SW 1271 (cell line): ENCODE data around the gene FBXW9.
A peak's percentile ranks its signal among the peaks of the same experiment; 100 is the strongest.
"Not testable (repeated sequence)": the region's sequence is repeated elsewhere in the genome, so short reads cannot be mapped to it uniquely, and the experiment has no call there.

Experiments
- DNase-seq, 2 experiments: peaks; one replicate each; lab custom pipeline; 2025; lab: John Stamatoyannopoulos, UW

Gene FBXW9

DNA sequence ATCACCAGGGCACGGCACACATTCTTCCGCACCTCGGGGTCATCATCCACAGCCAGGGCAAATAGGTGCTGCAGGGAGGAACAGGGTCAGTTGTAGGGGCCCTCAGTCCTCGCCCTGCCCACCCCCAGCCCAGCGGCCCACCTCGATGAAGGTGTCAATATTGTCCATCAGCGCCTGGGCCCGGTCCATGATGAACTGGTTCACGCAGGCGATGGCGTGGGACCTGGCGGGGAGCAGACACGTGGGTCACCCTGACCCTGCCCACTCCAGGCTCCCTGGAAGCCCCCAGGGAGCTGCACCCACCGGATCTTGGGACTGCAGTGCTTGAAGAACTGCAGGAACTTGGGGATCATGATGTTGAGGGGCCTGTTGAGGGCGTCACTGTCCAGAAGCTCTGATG lies 18.7 kb upstream of the FBXW9 start:
- no peak for DNase-seq

DNA sequence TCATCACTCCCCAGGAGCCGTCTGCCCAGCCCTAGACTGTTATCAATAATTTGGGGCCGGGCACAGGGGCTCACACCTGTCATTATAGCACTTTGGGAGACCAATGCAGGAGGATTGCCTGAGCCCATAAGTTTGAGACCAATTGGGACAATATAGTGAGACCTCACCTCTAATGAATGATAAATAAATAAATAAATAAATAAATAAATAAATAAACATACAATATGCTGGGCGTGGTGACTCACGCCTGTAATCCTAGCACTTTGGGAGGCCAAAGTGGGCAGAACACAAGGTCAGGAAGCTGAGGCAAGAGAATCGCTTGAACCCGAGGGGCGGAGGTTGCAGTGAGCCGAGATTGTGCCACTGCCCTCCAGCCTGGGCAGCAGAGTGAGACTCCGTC lies 16.9 kb upstream of the FBXW9 start:
- DNase-seq, result not testable (repeated sequence)

DNA sequence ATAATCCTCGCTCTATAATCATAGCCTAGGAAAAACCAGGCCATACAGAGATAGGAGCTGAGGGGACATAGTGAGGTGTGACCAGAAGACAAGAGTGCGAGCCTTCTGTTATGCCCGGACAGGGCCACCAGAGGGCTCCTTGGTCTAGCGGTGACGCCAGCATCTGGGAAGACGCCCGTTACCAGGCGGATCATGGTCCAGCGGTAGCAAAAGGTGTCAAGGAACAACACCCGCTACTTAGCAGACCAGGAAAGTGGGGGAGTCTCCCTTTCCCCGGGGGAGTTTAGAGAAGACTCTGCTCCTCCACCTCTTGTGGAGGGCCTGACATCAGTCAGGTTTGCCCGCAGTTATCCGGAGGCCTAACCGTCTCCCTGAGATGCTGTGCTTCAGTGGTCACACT lies 15.6 kb upstream of the FBXW9 start:
- DNase-seq, result not testable (repeated sequence)

DNA sequence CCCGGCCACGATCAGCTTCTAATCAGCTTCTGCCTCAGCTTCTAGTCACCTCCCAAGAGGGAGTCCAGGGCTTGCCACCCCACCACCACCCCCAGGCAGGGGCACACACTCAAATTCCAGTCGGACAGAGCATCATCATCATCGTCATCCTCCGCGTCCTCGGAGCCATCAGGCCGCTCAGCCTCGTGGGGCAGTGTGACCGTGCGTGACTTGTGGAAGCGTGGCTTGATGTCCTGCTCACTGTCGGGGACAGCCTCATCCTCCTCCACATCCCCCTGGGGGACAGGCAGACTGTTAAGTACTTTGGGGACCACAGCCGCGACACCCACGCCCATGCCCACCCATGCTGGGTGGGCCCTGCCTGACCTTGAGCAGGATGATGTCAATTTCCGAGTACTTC lies 14.8 kb upstream of the FBXW9 start:
- no peak for DNase-seq

DNA sequence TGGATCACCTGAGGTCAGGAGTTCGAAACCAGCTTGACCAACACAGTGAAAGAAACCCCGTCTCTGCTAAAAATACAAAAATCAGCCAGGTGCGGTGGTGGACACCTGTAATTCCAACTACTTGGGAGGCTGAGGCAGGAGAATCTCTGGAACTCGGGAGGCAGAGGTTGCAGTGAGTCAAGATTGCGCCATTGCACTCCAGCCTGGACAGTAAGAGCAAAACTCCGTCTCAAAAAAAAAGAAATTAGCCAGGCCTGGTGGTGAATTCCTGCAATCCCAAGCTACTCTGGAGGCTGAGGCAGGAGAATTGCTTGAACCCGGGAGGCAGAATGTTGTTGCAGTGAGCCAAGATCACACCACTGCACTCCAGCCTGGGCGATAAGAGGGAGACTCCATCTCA lies 12.2 kb upstream of the FBXW9 start:
- no peak for DNase-seq

DNA sequence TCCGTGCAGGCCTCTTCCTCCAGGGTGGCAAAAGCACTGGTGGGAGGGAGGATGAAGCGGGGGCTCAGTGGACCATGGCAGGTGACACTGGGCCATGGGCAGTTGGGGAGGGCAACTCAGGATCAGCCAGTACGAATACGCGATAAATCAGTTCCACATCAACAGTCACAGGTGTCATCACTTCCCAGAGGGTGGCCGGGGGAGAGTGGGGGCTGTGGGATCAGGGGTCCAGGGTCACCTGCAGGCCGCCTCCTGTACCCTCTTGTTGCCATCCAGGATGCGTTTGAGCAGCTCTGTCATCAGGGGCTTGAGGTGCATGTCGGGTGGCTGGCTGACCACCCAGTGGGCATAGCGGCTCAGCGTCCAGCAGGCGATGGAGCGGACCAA lies 9.9 kb upstream of the FBXW9 start:
- DNase-seq, result no peak

DNA sequence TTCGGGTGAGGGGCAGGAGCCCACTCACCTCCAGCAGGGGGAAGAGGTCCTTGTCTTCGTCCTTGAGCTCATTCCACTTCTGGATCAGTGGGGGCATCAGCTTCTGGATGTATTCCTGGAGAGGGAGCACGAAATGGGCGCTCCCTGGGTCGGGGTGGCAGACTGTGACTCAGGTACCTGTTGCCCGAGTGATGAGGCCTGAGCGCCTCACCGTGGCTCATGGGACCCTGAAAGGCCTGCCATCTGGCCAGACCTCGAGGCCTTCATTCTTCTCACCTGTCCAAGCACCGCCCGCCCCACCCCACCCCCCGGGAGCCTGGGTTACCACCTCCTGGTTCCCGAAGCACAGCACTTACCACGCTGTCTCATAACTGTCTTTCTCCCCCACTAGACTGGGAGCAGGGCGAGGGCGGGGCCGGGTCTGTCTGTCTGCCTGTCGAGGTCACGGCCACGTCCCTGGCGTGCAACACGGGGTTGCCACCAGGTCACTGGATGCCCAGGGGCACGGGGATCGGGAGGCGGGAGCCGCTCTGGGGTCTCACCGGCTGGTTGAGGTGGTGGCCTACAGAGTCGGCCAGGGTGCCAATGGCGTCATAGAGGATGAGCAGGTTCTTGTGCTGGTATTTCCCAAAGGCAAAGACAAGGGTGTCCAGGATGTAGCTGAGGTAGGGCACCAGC lies 9.4 kb upstream of the FBXW9 start:
- DNase-seq, result no peak

DNA sequence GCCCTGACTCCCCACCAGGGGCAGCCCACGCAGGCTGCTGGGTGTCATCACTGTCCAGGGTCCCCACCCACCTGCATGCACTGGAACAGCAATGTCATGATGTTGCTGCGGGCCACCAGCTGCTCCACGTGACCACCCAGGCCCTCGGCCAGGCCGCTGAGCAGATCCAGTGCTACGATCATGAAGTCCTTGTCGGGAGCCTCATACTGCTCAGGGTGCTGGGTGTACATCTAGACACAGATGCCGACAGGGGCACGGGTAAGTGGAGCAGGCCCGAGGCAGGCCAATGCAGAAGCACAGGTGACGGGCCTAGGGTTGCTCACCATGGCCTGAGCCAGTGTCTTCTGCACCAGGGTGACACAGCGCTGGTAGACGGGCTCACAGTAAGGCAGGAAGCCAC lies 8.7 kb upstream of the FBXW9 start:
- DNase-seq, result no peak

DNA sequence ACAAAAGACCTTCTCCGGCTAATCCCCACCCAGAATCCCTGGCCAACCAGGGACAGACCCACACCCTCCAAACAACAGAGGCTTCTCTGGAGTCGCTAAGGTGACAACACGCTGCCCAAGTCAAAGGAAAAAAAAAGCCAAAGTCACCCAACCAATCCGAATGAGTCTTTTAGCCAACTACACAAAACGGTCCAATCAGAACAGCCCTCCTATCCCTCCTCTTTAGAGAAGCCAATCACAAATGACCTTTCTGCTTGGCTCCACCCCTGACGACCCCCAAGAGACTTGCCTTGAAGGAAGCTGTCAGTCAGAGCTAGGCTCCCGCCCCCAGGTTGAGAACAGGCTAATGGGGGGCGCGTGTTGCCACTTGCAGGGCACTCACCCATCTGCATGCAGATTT lies 6.6 kb upstream of the FBXW9 start:
- DNase-seq, result peak in 1 of 2 experiments; percentile 44

DNA sequence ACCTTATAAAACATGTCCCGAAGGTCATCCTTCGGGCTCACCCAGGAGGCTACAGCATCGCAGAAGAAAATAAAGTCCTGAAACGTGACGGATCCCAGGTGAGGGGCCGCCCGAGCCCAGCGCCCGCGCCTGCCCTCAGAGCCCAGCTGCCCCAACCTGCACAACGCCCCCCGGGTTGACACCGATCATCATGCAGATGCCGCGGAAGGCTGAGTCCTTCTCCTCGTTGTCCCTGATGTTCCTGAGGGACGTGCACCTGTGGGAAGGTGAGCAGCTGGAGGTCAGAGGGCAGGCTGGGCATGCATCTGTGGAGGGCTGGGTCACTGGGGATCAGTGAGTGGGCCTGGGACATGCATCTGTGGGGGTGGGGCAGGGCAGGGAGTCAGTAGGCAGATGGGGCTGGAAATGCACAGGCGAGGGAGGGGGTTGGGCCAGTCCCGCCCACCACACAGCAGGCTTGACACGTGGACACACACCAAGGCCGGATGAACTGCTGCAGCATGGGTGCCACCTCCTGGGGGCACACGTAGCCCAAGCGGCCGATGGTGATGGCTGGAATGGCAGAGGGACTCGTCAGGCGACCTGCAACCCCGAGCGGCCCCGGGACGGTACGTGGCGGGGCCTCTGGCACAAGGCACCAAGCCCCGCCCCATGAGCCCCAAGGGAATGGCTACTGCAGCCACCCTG lies 5.3 kb upstream of the FBXW9 start:
- DNase-seq, result no peak

DNA sequence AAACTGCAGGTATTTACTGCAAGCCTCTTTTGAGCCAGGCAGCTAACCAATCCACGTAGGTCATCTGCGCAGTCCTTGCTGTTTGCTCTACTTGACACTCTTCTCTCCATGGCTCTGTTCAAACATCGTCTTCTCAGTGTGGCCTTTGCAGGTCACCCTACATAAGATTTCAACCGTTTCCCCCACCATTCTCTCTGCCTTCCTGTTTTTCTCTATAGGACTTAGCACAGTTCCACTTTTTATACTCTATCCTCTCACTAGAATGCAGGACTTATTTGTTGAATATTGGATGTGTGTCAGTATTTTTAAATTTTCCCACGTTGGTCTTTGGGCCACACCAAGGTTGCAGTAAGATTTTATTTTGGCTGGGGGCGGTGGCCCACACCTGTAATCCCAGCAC lies 1.7 kb upstream of the FBXW9 start:
- DNase-seq, result no peak

DNA sequence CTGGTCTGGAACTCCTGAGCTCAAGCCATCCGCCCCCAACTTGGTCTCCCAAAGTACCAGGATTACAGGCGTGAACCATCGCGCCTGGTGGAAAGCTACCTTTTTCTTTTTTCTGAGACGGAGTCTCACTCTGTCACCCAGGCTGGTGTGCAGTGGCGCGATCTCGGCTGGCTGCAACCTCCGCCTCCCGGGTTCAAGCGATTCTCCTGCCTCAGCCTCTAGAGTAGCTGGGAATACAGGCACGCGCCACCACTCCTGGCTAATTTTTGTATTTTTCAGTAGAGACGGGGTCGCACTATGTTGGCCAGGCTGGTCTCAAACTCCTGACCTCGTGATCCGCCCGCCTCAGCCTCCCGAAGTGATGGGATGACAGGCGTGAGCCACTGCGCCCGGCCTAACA lies 994 bp upstream of the FBXW9 start:
- DNase-seq, result not testable (repeated sequence)

DNA sequence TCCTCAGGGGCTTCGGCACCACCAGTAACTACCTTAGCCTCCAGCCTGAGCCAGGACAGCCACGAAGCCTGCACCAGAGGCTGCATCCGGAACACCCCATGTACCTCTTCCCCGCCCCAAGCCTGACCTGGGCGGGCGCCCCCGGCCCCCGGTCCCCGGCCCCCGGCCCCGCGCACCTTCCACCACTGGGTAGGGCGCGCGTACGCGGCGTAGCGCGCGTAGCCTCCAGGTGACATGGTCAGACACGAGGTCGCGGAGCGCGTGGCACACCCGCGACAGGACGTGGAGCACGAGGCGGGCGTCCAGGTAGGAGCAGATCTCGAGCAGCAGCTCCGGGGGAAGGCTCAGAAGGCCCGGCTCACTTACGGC lies 450 bp downstream of the FBXW9 start:
- DNase-seq, result no peak

DNA sequence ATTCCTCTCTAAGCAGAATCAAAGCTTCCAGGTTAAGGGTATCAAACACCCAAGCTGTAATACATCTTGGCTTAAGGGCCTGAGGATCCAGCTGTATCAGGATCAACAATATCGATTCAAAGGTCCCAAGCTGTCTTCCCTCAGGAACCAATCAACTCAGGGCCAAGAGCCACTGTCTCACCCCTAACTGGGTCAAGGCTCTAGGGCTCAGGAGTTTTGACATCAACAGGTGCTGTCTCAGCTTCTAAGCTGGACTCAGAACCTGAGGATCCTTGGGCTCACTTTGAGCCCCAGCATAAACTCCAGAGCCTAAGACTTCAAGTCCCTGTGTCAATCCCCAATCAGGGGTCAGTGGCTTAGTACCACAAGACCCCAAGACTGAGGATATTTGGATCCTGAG lies 917 bp downstream of the FBXW9 start:
- no peak for DNase-seq

DNA sequence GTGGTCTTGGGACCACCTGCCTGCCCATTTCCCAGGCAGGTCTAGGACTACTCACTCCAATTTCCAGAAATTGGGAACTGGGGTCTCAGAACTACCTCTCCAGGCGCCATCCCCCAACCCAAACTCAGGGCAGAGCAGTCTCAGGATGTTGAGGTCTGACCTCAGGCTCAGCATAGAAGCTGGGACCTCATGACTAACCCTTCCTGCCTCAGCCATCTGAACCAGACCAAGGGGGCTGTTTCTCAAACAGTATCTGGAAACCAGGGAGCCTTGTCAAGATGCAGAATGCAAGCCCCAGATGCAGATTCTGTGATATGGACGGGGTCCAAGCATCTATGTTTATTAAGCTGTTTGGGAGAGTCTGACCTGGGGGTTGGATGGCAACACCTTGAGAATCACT lies 1.3 kb downstream of the FBXW9 start:
- no peak for DNase-seq

DNA sequence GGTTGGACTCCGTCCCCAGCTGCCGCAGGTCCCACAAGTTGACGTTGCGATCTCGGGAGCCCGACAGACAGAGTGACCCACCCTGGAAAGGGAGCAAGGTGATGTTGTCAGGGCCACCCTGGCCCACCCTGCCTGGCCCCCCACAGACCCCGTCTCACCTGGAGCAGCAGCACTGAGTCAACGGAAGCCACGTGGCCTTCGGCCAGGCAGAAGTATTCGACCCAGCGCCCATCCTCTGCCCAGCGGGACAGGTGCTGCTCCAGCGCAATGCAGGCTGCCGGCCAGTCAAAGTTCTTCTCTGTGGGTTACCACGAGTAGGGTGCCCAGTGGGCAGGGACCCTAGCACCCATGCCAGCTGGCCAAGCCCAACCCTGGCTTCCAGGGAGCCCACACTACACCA lies 1.8 kb downstream of the FBXW9 start:
- no peak for DNase-seq

DNA sequence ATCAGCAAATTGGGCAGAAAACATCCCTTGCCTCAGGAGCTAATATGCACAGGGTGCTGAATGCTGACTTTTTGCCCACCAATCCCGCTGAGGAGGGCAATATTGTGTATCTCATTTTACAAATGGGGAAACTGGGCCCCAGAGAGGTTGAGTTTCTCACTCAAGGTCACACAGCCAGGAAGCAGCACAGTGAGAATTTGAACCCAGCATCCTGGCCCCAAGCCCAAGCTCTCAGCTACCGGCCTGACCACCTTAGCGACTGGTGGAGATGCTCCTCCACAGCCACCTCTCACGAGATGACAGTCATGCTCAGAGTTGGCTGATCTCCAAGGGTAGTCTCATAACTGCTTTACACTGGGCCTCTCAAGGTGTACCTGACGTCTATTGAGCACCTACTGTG lies 3.5 kb downstream of the FBXW9 start:
- no peak for DNase-seq

DNA sequence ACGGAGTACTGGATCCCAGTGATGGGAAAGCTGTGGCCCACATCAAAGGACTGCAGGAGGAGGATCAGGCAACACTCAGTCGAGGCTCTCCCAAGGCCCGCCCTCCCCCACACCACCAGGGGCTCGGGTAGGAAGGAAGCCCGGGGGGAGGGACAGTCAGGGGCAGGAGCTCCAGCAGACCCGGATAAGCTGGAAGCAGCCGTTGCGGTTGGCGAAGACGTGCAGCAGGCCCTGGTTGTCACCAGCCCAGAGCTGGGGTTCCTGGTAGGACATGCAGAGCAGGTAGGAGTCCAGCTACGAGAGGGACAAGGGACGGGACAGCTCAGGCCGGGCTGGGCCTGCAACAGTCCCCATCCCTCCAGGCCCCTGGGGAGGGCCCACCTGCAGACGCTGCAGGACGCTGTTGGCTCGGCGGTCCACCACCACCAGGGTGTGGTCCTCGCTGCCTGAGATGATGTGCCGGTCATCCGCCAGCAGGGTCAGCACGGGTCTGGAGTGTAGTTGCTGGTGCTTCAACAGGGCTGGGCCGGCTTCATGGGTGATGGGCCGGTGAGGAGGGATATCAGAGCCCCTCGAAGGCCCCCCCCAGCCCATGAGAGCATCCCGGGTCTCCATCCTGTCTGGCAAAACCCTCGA lies 6.7 kb downstream of the FBXW9 start:
- DNase-seq, result no peak

DNA sequence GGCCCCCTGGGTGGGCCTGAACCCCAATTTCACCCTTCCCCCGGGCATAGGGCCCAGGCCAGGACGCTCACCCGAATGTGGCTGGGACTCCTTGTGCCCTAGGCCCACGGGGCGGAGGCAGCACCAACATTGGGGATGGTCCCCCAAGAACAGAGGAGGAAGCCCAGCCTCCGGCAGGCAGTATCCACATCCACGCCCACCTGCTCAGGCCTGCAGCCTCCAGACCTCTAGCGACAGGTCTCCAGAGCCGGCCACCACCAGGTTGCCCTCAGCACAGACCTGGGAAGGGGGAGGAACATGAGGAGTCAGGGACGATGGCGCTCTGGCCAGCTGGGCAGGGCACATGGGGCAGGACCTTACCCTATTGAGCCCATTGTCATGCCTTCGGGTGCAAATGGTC lies 7.4 kb downstream of the FBXW9 start:
- no peak for DNase-seq

DNA sequence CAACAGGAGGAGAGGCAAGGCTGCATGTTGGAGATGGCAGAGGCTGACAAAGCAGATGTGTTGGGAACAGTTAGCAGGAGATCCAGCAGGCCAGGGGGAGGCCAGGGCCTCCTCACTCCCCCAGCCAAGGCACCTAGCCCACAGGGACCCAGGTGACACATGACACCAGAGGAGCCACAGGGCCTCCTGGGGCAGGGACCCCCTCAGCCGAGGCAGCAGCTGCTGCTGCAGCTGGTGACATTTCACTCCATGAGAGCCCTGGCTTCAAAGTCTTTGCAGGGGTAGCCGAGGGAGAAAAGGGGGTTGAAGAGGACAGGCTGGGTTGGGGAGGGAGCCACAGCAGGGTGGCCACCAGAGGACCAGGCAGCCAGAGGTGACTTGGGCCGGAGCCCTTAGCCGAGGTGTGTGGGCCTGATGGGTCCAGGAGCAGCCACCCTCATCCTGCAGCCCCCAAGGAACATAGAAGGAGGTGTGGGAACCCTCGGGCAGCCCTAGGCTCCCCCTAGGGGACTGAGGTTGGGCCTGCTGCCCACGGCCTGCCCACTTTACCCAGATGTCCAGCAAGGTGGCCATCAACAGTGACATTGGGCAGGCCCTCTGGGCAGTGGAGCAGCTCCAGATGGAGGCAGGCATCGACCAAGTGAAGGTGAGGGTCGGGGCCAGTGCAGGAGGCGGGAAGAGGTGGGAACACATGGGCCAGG lies 8.8 kb downstream of the FBXW9 start, which contains the start of gene GNG14:
Gene GNG14, plus strand, starts transcription at position 503 of the 701 bp plus-strand sequence. Its CDS starts 51 bp downstream, at position 554.
- no peak for DNase-seq

DNA sequence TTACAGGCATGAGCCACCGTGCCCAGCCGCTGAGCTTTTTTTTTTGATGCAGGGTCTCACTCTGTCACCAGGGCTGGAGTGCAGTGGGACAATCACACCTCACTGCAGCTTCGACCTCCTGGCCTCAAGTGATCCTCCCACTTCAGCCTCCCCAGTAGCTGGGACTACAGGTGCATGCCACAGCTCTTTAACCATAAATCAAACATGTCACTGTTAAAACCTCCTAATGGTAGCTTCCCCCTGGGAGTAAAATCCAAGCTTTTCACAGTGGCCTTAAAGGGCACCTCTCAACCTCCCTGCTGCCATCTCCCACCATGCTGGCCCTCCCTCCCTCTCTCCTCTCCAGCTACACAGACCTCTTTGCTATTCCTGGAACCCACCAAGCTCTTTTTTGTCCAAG lies 10.6 kb downstream of the FBXW9 start:
- DNase-seq, result no peak

DNA sequence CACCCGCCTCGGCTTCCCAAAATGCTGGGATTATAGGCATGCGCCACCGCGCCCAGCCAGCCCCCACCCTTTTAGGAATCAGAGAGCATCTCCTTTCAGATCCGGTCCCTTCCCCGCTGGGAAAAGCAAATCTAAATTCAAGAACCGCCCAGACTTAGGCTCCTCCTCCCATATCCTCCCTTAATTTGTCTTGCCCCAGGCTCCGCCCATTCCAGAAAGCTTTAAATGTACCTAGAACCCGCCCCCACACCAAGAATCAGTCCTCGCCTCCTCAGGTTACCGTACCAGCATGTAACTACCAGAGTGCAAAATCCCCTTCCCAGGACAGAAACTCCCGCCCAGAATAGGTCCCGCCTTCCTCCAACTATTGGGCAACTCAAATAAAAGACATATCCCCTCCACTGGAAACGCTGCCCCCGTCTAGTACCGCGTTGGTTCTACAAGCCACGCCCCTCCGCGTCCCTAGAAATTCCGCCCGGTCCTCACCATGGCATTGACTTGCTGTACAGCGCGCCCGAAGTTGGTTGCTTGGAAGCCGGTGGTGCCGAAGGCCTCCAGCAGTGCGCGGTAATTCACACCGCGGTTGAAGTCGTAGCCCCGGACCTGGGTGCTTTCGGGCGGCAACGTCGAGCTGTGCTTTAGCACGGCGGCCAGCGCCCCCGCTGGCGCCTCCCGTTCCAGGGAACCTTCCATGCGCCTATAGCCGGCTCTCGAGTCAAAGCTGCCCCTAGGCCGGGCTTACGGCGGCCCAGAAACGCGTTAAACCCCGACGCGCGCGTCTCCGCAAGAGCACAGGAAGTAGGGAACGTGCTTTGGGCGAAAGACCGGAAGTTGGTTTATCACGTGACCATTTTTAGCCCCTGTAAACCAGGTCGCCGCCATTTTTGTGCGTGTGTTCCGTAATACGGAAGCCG lies 15.1 kb downstream of the FBXW9 start, which contains the start of gene DHPS:
Gene DHPS, minus strand, starts transcription at position 807 of the 914 bp plus-strand sequence. Its CDS starts 114 bp downstream, at position 693.
- peak; percentile 94 to 98 for DNase-seq
